ENCODE measurements around the gene TAS2R40. TPM values are rescaled to one million over a fixed set of nuclear protein-coding genes. Genes with fewer than 3 reads are reported as not detected.

TAS2R40 gene
- total and polyA plus RNA-seq, 4 donors, result 0.07 TPM; not detected in 3

DNA sequence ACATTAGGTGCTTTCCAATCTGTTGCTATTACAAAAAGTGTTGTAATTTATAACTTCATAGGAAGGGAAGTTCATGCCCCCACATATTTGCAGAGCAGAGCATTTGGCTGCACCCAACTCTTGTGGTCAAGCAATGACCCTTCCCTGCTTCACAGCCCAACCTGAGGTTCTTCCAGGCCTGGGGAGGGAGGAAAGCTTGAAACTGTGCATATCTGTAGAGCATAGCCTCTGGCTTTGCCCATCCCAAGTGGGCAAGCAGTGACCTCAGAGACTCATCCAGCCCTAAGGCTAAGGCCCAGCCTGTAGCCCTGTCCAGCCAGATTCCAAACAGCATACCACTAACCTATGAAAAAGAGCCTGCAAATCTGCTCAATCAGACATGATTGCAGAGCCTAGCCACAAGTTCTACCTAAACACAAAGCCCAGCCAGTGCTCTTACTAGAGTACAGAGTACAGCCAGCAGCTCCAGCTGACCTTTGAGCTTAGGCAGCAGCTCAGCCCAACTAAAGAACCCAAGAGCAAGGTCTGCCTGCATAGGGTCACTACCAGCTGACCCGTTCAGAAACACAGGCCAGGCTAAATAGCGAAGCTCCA, 27.0 kb downstream of the TAS2R40 start:
- ATAC-seq (ENCODE audit: insufficient read depth, low FRiP score) (no peak), DNase-seq (no peak)
- TF ChIP-seq, protein P1, sequence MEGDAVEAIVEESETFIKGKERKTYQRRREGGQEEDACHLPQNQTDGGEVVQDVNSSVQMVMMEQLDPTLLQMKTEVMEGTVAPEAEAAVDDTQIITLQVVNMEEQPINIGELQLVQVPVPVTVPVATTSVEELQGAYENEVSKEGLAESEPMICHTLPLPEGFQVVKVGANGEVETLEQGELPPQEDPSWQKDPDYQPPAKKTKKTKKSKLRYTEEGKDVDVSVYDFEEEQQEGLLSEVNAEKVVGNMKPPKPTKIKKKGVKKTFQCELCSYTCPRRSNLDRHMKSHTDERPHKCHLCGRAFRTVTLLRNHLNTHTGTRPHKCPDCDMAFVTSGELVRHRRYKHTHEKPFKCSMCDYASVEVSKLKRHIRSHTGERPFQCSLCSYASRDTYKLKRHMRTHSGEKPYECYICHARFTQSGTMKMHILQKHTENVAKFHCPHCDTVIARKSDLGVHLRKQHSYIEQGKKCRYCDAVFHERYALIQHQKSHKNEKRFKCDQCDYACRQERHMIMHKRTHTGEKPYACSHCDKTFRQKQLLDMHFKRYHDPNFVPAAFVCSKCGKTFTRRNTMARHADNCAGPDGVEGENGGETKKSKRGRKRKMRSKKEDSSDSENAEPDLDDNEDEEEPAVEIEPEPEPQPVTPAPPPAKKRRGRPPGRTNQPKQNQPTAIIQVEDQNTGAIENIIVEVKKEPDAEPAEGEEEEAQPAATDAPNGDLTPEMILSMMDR (IDR thresholded peaks at IDR 0.05; ENCODE audit: control extremely low read depth, extremely low read depth), result no peak

DNA sequence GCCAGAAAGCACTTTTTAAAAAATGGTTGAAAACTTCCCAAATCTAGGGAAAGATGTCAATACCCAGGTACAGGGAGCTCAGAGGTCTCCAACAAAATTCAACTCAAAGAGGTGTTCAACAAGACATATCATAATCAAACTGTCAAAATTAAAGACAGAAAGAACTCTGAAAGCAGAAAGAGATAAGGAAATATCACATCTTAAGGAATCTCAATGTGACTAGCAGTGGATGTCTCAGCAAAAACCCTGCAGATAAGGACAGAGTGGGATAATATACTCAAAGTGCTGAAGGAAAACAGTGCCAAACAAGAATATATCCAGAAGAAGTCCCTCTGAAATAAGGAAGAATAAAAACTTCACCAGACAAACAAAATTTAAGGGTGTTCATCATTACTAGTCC, 28.4 kb downstream of the TAS2R40 start:
- H3K9ac ChIP-seq (ENCODE audit: insufficient read depth in 1 of 2, low read length in 2 of 2), result no peak overlapping the region
- TF ChIP-seq, protein P1 (IDR thresholded peaks at IDR 0.05; ENCODE audit: control extremely low read depth, extremely low read depth), result no peak
- no peak overlapping the region for H3K4me3 ChIP-seq
- H3K9me3 ChIP-seq (ENCODE audit: control insufficient read depth in 4 of 4, insufficient read depth in 3 of 4, low read length in 3 of 4), result peaks cover 0 to 3% (median 0%) of the 10 kb centered on the region in 4 donors
- ATAC-seq (ENCODE audit: insufficient read depth, low FRiP score) (no peak), DNase-seq (no peak)
- H3K27ac ChIP-seq (ENCODE audit: low read depth in 1 of 2, low read length in 1 of 2), result no peak overlapping the region
- no peaks in the 10 kb centered on the region for H3K27me3 ChIP-seq (ENCODE audit: control insufficient read depth in 3 of 3, insufficient read depth in 3 of 3, low read length in 2 of 3)
- H3K36me3 ChIP-seq (ENCODE audit: control insufficient read depth in 4 of 4, insufficient read depth in 4 of 4, low read length in 4 of 4), result no peaks in the 10 kb centered on the region
- no peaks in the 10 kb centered on the region for H3K4me1 ChIP-seq (ENCODE audit: control insufficient read depth in 5 of 5, insufficient read depth in 5 of 5, low read length in 5 of 5)

More for the DNA sequence above, 27.0 kb downstream of the TAS2R40 start:
- Histone ChIP-seq H3K9me3 (ENCODE audit: control insufficient read depth in 4 of 4, insufficient read depth in 3 of 4, low read length in 3 of 4) (peaks cover 0 to 3% (median 0%) of the 10 kb centered on the region in 4 donors), H3K4me3 (no peak overlapping the region), H3K36me3 (ENCODE audit: control insufficient read depth in 4 of 4, insufficient read depth in 4 of 4, low read length in 4 of 4) (no peaks in the 10 kb centered on the region), H3K9ac (ENCODE audit: insufficient read depth in 1 of 2, low read length in 2 of 2) (no peak overlapping the region), H3K27me3 (ENCODE audit: control insufficient read depth in 3 of 3, insufficient read depth in 3 of 3, low read length in 2 of 3) (no peaks in the 10 kb centered on the region), H3K4me1 (ENCODE audit: control insufficient read depth in 5 of 5, insufficient read depth in 5 of 5, low read length in 5 of 5) (peaks cover 0 to 6% (median 0%) of the 10 kb centered on the region in 5 donors), H3K27ac (ENCODE audit: low read depth in 1 of 2, low read length in 1 of 2) (no peak overlapping the region)
- 91 to 95% methylated on average over 2 of the region's 2 CpGs for WGBS, 2 donors

DNA sequence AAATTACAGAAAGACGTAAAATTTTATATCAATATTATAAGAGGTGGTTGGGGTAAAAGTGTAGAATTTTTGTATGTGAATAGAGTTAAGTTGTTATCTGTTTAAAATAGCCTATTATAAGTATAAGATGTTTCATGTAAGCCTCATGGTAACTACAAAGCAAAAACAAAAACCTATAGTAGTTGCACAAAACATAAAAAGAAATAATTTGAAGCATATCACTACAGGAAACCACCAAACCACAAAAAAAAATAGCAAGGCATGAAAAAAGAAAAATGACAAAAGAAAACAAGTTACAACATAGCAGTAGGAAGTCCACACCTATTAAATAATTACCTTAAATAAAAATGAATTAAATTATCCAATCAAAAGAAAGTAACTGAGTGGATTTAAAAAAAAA, 29.0 kb downstream of the TAS2R40 start:
- Histone ChIP-seq H3K27ac (ENCODE audit: low read depth in 1 of 2, low read length in 1 of 2) (no peak overlapping the region), H3K36me3 (ENCODE audit: control insufficient read depth in 4 of 4, insufficient read depth in 4 of 4, low read length in 4 of 4) (no peaks in the 10 kb centered on the region), H3K9ac (ENCODE audit: insufficient read depth in 1 of 2, low read length in 2 of 2) (no peak overlapping the region), H3K4me3 (no peak overlapping the region), H3K27me3 (ENCODE audit: control insufficient read depth in 3 of 3, insufficient read depth in 3 of 3, low read length in 2 of 3) (no peaks in the 10 kb centered on the region), H3K9me3 (ENCODE audit: control insufficient read depth in 4 of 4, insufficient read depth in 3 of 4, low read length in 3 of 4) (peaks cover 0 to 3% (median 0%) of the 10 kb centered on the region in 4 donors), H3K4me1 (ENCODE audit: control insufficient read depth in 5 of 5, insufficient read depth in 5 of 5, low read length in 5 of 5) (no peaks in the 10 kb centered on the region)
- WGBS, 2 donors, result 80 to 85% methylated on average over 1 of the region's 1 CpG
- ATAC-seq (ENCODE audit: insufficient read depth, low FRiP score) (no peak), DNase-seq (no peak)
- TF ChIP-seq, protein P1 (IDR thresholded peaks at IDR 0.05; ENCODE audit: control extremely low read depth, extremely low read depth), result no peak

DNA sequence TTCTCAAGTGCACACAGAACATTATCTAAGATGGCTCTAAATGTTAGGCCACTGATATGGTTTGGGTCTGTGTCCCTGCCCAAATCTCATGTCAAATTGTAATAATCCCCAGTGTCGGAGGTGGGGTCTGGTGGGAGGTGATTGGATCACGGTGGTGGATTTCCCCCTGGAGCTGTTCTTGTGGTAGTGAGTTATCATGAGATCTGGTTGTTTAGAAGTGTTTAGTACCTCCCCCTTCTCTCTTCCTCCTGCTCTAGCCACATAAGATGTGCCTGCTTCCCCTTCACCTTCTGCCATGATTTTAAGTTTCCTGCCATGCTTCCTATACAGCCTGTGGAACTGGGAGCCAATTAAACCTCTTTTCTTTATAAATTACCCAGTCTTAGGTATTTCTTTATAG, 30.2 kb downstream of the TAS2R40 start:
- H3K36me3 ChIP-seq (ENCODE audit: control insufficient read depth in 4 of 4, insufficient read depth in 4 of 4, low read length in 4 of 4), result no peaks in the 10 kb centered on the region
- no peaks in the 10 kb centered on the region for H3K27me3 ChIP-seq (ENCODE audit: control insufficient read depth in 3 of 3, insufficient read depth in 3 of 3, low read length in 2 of 3)
- DNase-seq (no peak), ATAC-seq (ENCODE audit: insufficient read depth, low FRiP score) (no peak)
- H3K9me3 ChIP-seq (ENCODE audit: control insufficient read depth in 4 of 4, insufficient read depth in 3 of 4, low read length in 3 of 4), result peaks cover 0 to 3% (median 0%) of the 10 kb centered on the region in 4 donors
- H3K4me1 ChIP-seq (ENCODE audit: control insufficient read depth in 5 of 5, insufficient read depth in 5 of 5, low read length in 5 of 5), result no peaks in the 10 kb centered on the region
- no peak overlapping the region for H3K9ac ChIP-seq (ENCODE audit: insufficient read depth in 1 of 2, low read length in 2 of 2)
- TF ChIP-seq, protein P1 (IDR thresholded peaks at IDR 0.05; ENCODE audit: control extremely low read depth, extremely low read depth), result no peak
- no peak overlapping the region for H3K27ac ChIP-seq (ENCODE audit: low read depth in 1 of 2, low read length in 1 of 2)
- 76 to 82% methylated on average over 2 of the region's 2 CpGs for WGBS, 2 donors
- no peak overlapping the region for H3K4me3 ChIP-seq

Data from lung (tissue), 12 donors.